Measurements from ENCODE around the gene PODNL1.

DNA sequence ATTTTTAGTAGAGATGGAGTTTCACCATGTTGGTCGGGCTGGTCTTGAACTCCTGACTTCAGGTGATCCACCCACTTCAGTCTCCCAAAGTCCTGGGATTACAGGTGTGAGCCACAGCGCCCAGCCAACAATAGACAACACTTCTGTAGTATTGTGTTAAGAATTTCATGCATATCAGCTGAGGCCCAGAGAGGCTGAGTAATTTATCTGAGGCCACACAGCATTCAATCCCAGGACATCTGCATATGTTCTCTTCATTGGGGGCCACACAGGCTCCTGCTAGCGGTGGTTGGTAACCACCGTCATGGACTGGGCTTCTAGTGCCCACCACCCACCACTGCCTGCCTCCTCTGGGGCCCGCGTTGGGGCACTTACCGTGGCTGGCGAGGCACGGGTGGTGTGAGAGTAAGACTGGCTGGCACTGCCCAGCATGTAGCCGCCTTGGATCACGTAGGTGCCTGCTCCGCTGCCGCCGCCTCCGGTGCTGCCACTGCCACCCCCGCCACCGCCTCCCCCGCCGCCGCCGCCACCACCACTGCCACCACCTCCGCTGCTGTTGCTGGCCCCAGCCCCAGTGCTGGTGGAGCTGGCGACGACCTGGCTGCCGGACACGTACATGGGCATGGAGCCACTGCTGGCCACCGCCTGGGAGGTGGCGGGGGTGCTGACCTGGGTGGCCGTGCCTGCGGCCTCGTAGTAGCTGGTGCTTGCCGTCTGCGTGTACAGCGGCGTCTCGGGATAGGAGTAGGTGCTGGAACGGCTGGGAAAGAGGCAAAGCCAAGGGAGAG, 34.3 kb upstream of the PODNL1 start:
- TF ChIP-seq, protein P1, sequence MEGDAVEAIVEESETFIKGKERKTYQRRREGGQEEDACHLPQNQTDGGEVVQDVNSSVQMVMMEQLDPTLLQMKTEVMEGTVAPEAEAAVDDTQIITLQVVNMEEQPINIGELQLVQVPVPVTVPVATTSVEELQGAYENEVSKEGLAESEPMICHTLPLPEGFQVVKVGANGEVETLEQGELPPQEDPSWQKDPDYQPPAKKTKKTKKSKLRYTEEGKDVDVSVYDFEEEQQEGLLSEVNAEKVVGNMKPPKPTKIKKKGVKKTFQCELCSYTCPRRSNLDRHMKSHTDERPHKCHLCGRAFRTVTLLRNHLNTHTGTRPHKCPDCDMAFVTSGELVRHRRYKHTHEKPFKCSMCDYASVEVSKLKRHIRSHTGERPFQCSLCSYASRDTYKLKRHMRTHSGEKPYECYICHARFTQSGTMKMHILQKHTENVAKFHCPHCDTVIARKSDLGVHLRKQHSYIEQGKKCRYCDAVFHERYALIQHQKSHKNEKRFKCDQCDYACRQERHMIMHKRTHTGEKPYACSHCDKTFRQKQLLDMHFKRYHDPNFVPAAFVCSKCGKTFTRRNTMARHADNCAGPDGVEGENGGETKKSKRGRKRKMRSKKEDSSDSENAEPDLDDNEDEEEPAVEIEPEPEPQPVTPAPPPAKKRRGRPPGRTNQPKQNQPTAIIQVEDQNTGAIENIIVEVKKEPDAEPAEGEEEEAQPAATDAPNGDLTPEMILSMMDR (optimal IDR thresholded peaks at IDR 0.05 in 1 of 3, IDR thresholded peaks at IDR 0.05 in 1 of 3, conservative IDR thresholded peaks at IDR 0.05 in 1 of 3; ENCODE audit: extremely low read depth in 1 of 3, insufficient read depth in 2 of 3, low read length in 3 of 3), result no peak
- TF ChIP-seq EZH2 (IDR thresholded peaks at IDR 0.05; ENCODE audit: low read length), result no peak

Data from keratinocyte (primary cell).